NOMO-1 treated with dmso at 0.1 percent for 144 hours (cell line): ENCODE measurements around the gene QRICH1.

Source experiments
- DNase-seq: peaks from one replicate; lab custom pipeline; 2025; ENCODE audit not compliant: unreplicated experiment; lab: John Stamatoyannopoulos, UW

Gene QRICH1, protein sequence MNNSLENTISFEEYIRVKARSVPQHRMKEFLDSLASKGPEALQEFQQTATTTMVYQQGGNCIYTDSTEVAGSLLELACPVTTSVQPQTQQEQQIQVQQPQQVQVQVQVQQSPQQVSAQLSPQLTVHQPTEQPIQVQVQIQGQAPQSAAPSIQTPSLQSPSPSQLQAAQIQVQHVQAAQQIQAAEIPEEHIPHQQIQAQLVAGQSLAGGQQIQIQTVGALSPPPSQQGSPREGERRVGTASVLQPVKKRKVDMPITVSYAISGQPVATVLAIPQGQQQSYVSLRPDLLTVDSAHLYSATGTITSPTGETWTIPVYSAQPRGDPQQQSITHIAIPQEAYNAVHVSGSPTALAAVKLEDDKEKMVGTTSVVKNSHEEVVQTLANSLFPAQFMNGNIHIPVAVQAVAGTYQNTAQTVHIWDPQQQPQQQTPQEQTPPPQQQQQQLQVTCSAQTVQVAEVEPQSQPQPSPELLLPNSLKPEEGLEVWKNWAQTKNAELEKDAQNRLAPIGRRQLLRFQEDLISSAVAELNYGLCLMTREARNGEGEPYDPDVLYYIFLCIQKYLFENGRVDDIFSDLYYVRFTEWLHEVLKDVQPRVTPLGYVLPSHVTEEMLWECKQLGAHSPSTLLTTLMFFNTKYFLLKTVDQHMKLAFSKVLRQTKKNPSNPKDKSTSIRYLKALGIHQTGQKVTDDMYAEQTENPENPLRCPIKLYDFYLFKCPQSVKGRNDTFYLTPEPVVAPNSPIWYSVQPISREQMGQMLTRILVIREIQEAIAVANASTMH

DNA sequence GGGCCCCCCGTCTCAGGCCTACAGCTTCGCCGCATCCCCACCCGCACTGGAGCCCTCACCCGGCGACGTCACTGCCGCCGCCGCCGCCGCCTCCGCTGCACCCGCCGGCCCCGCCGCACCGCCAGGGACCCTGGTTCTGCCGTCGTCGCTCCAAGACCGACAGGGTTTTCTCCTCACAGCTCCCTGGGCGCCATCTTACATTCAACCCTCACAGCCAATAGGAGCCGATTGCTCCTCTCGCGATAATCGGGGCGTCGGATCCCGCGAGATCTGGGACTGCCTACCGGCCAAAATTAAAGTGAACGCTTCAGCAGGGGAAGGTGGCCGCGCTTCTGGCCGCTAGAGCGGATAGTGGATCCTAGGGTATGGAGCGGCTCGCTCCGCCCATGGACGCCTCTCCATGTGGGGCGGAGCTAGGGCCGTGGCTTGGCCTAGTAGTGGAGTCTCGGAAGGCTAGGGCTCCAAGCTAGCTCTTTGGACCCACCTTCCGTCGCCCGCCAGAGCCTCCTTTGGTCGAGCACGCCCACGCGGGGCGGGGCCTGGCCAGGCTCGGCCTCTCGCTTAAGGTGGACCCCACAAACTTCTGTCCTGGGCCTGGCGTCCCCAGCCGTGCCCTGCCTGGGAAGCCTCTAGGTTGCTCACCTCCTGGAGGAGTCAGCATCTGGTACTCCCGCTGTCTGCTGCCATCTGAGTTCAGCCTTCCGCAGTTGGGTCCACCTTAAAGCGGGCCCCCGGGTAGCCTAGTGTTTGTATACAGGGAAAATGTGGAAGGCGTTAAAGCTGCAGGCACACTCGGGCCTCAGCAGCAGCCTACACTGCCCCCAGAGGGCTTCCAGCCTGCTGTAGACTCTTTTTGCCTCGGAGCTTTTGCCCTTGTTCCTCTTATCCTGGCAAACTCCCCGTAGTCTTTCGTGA lies at the start of gene QRICH1:
QRICH1 (minus strand) TSS at position 219 of the 915 bp plus-strand sequence. CDS start 17,054 bp downstream, outside the sequence.
- DNase-seq, result peak; percentile 97

DNA sequence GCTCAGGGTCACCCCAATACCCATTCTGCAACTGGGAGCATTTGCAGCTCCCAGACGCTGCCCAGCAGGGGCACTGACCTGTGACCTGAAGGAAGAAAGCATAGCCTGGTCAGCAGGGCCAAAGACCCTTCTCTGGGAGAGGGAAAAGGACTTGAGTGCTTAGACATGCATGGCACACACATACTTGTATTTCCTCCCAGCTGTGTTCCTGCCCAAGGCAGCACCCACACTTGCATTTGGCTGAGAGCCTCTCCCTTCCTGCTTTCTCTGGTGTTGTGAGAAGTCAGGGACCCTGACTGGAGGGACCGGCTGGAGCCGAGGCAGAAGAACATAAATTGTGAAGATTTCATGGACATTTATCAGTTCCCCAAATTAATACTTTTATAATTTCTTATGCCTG lies 46.2 kb upstream of the QRICH1 start:
- no peak for DNase-seq

DNA sequence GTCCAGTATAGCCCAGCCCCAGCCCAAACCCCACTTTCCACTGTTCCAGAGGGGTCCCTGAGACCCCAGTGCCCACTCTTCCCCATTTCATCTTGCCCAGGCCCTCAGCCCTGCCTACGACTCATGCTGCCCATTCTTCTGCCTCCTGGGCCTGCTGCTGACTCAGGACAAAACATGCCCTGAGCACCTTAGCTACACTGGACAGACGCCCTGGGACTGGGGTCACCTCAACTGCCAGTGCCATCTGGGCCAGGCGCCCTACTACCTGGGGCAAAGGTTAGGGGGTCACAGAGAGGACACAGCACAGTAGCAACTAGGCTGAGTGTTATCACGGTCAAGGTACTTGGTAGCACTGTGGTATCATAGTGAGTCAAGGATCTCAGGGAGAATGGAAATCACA lies 41.6 kb upstream of the QRICH1 start:
- no peak for DNase-seq

DNA sequence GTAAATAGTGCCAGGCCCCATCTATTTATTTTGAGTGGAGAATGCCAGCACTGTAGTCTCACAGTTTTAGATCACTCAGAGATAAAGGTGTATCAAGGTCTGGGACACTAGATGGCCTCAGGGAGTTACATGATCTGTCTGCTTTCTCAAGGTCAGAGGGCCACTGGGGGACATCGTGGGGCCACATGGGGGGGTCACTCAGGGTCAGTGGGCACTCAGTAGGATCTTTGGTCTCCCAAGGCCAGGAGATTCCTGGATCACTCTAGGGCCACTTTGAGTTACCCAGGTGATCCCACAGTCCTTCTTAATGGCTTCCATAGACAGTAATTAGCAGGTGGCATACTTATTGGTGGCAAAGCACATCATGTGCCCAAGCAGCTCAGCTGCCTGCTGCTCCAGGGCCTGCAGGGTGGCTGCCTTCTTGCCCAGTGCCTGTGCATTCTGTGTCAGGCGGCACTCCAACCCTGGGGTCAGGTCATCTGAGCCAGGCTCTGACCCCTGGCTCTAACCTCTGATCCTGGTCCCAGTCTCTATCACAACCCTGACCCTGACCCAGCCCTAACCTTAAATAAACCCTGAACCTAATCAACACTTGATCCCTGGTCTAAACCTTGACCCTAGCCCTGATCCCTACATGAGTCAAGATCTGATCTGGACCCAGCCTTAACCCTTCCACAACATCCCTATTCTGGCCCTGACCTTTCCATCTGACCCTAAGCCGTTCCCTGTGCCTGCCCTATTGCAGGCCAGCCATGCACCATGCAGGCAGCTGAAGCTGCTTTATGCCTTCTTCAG lies 40.8 kb upstream of the QRICH1 start:
- DNase-seq, result no peak

DNA sequence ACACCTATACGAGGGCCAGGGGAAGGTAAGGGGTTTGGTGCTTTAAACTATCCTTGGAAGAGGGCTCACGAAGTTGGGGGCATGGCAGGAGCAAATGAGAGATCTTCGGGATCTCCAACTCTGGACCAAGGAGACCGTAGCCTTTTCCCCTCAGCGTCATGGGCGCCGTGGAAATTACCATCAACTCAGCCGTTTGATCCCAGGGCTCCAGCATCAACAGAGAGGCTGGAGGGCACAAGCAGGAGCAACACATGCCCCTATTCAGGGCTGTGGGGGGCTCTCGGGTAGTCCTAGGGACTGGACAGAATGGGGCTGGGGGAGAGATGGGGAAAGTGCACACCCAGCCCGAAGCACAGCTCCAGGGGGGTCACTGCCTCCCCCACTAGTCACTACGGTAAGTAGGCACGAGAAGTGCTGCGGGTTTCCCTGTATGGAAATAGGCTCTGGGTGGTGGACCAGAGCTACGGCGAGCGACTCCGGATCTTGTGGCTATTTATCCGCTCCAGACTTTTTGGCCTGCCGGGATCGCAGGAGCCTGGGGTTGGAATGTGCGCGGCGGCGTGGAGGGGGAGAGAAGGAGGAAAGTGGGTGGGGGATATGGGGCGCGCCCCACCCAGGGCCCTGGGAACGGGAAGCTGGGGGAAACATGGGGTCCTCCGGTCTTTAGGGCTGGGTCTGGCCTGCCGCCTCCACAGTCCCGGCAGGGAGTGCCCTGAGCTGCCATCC lies 39.5 kb upstream of the QRICH1 start:
- DNase-seq, result no peak

DNA sequence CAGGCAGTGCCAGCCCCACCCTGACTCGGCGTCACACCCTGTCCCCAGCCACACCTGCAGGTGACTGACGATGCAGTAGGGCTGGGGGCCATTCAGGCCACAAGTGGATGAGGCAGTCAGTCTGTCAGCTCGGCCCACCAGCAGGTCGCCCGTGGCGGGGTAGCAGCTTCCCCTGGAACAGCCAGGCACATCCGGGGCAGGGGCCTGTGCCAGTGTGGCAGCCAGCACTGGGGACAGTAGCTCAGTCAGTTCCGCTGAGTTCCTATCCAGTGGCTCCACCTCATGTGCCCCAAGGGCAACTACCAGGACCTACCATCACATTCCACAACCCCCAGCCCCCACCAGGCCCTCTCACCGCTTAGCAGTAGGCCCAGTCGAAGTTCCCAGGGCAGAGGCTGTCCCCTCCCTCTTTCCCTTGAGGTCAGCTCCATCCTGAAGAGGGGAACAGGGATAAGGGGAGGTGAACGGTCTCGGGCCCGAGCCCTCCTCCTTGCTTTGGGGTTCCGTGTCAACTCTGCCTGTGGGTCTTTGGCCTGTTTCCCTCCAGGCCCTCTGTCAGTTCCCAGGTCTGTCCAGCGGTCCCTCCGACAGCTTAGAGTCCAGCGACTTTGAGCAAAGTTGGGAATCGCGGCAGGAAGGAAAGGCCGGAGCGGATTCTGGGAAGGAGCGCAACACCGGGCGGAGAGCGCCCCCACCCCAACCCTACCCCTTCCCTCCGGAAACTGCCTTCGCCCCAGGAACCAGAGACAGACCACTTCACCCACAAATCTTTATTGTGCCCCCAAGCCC lies 38.8 kb upstream of the QRICH1 start, which contains the start of gene LAMB2:
LAMB2 (minus strand) TSS at position 614 of the 789 bp plus-strand sequence; CDS start at position 431, 183 bp downstream.
- DNase-seq, result no peak

DNA sequence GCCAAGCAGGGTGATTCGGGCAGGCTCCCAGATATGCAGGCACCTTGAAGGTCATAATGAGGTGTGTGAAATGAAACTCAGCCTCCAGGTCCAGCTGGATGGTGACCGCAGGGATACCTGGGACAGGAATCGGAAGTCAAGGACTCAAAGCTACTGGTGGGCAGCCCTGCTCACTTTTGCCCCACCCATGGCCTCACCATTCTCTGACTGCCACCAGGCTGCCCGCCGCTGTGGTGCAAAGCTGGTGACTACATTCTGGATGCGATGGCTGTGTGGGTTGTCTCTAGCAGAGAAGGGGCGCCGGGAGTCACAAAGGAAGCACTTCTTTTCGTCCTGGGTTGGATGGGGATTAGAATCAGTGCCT lies 38.2 kb upstream of the QRICH1 start:
- DNase-seq, result no peak

DNA sequence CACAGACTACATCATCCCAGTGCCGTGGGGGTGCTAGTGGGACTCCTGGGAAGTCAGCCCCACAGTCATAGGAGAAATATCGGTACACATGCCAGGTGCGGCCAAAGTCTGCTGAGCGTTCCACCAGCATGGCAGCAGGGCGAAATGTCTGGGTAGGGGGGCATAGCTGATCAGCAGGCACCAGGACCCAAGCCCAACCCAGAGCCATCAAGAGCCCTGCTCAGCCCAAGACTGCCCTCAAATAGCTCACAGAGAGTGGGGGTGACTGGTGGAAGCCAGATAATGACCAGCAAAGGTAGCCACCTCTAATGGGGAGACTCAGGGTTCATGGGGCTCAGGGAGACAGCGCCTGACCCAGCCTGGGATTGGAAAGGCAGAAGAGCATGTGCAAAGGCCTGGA lies 37.7 kb upstream of the QRICH1 start:
- no peak for DNase-seq

DNA sequence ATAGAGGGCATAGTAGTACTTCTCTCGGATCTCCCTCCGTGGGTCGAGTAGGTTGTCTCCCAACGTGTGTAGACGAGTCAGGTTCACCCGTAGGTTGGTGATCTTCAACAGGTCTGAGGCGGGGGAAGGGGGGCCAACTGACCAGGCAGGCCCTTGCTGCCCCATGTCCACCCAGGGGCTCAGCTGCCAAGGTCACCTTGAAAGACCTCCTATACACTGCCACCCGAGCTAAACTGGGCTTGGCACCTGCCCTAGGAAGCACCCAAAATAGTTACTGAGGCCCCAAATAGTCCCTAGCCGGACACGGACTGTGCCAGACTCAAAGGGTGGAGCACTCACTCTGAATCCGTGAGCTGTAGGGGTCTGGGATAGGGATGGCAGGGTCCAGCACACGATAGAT lies 37.2 kb upstream of the QRICH1 start:
- DNase-seq, result no peak

DNA sequence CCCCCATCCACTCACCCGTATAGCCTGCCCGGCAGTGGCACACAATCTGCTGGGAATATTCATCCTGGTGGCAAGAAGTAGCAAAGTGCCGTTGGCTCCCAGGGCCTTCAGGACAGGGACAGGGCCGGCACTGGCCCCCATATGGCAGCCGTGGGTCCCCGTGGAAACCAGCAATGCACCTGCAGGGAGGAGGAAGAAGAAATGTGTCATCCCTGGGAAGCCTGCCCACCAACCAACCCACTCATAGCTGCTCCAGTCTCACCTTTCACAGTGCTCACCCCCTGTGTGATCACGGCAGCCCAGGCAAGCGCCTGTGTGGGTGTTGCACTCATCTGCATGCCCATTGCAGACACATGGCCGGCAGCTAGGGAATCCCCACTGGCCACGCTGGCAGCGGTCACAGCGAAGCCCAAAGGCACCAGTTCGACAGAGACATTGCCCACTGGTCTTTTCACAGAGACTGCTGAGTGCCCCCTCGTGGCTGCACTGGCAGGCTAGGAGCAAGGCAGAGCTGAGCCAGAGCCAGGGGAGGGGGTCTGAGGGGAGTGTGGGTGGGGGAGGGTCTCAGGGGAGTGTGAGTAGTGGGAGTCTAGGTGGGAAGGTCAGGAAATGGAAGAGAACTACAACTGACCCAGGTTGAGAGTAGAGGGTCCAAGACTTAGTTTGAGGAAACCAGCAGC lies 31.3 kb upstream of the QRICH1 start:
- no peak for DNase-seq

DNA sequence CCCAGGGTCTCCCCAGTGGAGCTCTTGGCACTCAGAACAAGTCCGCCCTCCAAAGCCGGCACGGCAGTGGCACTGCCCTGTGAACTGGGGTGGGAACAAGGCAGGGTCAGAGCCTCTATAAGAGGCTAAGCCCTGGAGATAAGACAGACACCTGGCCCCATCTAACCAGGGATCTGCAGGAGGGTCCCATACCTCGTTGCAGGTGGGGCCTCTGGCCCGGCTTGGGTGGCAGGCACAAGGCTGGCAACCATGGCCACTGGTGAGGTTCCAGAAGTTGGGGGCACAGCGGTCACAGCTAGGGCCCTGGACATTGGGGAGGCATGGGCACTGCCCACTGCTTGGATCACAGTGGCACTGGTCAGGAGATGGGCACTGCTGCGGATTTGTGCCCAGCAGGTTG lies 30.3 kb upstream of the QRICH1 start:
- no peak for DNase-seq

DNA sequence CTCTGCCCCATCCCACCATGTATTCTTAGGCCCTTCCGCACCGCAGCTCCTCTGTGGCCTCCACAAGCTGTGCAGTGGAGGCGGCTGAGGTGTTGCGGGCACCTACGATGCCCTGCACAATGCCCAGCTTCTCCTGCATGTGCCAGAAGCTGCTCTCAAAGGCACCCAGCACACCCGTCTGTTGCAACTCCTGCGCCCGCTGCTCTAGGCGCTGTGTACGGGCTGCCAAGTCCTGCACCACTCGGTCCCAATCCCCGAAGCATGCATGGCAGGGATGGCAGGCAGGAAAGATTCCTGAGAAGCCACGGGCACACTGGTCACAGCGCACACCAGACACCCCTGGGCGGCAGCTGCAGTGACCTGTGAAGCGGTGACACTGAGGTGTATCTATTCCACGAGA lies 29.8 kb upstream of the QRICH1 start:
- no peak for DNase-seq

DNA sequence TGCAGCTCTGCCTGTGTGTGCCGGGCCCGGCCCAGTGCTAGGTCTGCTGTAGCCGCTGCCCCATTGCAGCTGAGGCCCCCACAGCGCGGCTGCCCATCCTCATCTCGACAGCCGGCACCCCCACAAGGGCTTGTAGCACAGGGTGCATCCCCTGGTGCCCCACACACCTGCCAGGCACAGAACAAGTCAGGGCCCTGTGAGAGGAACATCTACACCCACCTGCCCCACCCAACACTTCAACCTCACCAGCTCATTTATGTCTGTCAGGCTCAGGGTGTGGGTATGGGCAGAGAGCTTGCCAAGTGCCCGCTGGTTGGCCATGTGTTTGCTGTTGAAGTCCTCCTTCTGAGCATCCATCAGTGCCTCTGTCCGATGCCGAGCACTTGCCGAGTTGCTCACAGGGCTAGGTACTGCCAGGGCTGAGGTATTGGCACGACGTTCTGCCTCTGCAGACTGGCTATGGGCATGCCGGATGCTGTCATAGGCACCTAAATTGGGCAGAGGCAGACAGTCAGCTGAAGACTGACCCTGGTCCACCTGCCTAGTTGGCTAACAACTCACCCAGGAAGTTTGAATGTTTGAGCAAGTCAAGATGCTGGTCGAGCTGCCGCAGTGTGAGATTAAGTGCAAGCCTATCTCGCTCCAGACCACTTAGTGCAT lies 29.1 kb upstream of the QRICH1 start:
- DNase-seq, result no peak

DNA sequence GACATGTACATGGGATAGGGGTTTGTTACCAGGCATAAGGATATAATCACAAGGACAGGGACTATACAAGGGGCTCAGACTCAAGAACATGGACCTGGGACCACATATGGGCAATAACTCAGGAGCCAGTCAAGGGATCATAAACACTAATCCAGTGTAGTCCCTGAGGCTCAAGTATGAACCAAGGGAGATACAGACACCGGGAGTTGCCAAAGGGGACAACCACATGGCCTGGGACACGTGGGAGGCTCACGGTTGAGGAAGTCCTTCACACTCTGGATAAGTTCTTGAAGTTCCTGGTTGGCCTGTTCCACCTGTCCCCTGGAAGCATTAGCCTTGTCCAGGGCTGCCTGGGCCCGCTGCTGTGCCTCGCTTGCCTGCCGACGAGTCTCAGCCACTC lies 28.6 kb upstream of the QRICH1 start:
- no peak for DNase-seq

DNA sequence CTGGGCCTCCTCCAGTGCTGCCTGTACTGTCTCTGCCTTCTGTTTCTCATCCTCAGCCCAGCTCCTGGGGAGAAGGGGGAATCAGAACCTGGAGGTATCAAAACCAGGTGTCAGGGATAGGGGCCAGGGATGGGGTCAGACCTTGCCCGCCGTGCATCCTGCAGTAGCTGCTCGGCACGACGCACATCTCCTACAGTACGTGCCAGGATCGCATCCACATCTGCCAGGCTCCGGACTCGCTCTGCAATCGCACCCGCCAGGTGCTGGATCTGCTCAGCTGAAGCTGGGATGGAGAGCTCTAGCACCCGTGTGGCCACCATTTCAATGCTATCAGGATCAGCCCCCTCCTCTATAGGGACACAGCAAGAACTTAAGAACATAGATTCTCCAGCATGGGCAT lies 28.2 kb upstream of the QRICH1 start:
- DNase-seq, result no peak

DNA sequence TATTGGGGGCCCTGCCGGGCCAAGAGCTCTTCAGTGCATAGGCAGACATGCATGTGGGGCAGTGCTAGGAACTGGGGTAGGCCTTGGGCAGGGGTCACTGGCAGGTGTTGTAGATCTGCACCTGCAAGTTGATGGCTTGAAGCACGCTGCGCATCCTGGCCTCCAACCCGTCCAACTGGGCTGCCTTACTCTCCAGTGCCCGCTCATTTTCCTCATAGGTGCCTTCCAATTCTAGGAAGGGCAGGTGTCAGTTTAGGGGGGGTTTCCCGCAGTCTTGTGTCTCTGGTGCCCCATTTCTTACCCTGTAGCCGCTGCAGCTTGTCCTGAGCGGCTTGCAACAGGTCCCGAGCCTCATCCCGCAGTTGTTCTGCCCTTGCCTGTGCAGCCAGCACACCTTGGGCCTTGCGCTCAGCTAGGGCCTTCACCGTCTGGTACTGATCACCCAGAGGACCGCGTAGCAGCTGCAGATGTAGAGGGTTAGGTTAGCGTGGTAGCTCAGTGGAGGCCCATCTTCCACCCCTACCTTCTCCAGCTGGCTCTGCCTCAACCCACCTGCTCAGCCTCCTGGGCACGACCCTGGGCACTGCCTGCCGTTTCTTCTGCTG lies 27.4 kb upstream of the QRICH1 start:
- no peak for DNase-seq

DNA sequence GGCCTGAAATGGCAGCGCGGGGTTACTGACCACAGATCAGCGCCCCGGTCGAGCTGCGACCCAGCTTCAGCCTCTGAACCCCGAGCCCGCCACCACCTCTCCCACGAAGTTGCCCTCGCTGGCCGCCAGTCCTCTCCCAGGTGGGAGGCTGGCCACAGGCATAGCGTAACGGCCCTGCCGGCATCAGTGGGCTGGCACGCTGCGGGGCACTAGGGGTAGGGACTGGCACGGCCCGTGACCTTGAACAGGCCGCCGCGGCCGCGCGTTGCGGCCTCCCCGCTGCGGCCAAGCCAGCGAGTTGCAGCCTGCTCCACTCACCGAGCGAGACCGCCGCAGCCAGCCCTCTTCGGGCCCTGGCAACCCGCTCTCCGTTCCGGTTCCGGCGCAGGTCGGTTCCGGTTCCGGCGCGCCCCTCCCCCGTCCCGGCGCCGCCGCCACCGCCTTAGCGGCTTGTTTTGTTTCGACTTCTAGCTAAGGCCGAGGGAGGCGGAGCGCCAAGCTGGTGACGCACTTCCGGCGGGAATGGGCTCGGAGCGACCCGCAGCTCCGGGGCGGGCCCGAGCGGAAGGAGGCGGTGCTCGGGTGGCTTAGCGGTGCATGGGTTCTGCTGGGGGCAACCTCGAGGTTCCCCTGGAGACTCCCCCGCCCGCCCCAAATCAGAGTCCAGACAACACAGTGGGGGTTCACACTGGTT lies 26.7 kb upstream of the QRICH1 start, which contains the start of gene USP19:
USP19 (minus strand) TSS at position 386 of the 694 bp plus-strand sequence. CDS start 1,678 bp downstream, outside the sequence.
- peak; percentile 75 for DNase-seq
